Inflammatory macrophage treated with lipopolysaccharide for 1 hour (primary cell): ENCODE measurements around the gene EIF2S3.
"Not testable (repeated sequence)": the region's sequence is repeated elsewhere in the genome, so short reads cannot be mapped to it uniquely, and the experiment has no call there.

Experiments
- DNase-seq, 2 donors: peaks; one replicate each; pipeline ENCODE4 v3.0.0-alpha.2; 2020 to 2022

The EIF2S3 gene

DNA sequence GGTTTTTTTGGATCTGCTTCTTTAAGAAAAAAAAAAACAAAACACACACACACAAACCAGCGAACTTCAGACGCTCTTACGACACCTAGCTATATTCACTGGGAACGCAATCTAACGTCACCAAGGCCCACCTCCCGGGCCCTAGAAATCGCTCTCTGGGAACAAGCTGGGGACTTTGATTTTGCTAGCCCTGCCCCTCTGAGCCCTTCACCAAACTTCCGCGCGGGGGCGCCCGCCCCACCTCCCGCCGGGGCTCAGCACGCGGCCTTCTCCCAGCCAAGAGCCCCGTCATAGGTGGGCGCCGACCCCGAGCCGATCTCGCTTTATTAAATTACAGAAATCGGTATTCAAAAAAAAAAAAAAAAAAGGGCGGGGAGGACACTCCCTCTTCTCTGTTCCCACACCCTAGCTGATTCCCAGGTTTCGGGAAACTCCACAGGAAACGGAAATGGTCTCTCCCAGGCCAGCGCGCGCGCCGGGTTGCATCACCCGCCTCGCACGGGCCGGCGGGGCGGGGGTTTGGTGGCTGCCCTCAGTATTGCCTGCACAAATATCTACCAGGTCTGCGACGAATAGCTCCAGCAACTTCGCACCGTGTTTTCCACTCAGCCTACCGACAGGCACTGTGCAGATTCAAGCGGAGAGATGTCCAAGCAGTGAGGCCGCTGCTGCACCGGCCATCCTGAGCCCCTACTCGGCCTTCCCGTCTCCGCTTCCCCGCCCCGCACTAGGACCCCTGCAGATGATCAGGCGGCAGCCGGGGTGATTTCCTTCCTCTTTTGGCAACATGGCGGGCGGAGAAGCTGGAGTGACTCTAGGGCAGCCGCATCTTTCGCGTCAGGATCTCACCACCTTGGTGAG lies at the start of gene EIF2S3:
Gene EIF2S3, plus strand, starts transcription at position 775 of the 861 bp plus-strand sequence. Its CDS starts 13 bp downstream, at position 788.
- peak; percentile 82 to 87 for DNase-seq

DNA sequence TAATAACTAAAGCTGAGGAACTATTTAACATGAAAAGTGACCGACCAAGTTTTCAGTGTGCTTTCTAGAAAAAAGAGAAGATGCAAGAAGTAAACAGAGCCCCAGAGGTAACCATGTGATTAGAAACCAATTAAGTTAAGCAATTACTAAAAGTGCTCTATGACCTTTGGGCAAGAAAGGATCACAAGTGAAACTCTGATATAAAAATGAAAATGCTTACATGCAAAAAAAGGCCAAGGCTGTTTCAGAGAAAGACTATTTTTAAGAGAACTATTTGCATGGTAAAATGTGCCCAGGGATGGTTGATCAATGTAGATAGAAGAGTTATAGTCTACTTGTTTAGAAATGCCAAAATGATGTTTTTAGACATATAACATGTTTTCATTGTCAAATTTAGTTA lies 49.7 kb upstream of the EIF2S3 start:
- DNase-seq: no peak

DNA sequence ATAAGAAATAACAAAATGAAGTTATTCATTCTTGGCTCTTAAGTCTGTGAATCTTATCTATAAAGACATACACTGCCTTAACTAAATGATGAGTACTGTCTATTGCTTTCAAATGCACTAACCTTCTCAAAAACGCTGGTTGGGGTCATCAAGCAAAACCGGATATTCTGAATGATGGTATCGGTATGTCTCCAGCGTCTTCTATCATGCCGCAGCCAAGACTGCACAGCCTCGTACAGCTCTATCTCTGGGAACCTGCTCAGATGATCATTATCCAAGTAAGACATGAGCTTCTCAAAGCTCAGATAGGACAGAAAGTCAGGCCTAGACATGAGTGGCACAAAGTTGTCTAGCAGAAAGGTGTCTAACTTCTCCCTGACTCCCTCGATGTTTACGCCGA lies 48.9 kb upstream of the EIF2S3 start:
- no peak for DNase-seq

DNA sequence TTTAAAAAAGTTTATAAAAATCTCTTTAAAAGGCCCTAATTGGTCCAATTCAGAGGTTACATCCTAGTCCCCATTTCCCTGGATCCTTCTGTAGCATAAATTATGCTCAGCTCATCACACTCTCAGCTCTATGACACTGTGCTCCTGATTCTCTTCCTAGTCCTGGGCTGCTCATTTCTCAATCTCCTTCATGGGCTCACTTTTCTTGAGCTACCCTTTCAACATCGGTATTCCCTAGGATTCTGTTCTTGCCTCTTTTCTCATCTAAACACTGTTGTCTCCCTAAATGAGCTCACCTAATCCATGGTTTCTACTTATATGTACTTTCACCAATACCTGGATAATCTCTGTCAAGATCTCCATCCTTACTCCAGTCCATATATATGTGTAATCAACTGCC lies 42.5 kb upstream of the EIF2S3 start:
- no peak for DNase-seq

DNA sequence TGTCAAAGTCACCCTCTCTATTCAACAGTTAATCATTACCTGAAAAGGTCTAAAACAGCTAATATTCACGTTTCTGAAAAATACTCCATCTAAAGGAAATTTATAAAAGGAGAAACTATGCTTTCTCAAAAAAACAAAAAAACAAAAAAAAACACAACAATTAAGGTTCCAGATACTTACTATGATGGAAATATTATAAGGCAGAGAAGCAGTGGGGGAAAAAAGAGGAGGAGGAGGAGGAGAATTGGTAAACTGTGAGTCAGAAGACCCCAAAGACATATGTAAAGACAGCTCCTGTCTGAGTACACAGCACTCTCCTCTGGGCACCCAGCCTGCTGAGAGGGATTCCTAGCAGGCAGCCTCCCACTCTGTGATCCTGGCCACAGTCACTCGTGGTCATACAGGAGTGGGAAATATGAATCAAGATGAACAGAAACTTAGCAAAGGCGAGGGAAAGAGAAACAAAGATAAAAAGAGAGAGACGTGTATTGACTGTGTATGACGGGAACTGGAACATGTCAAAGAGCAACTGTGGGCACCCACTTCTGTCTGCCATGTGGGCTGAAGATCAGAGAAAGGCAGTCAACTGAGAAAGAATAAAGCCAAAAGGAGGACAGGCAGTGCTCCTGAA lies 40.3 kb upstream of the EIF2S3 start:
- DNase-seq: no peak

DNA sequence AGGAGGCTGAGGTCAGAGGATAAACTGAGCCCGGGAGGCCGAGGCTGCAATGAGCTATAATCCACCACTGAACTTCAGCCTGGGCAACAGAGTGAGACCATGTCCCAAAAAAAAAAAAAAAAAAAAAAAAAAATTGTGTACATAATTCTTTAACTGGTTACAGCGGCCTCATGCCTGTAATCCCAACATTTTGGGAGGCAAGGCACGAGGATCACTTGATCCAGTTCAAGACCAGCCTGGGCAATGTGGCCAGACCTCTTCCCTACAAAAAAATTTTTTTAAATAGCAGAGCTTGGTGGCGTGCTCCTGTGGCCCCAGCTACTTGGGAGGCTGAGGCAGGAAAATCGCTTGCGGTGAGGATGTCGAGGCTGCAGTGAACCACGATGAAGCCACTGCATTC lies 37.1 kb upstream of the EIF2S3 start:
- no peak for DNase-seq

DNA sequence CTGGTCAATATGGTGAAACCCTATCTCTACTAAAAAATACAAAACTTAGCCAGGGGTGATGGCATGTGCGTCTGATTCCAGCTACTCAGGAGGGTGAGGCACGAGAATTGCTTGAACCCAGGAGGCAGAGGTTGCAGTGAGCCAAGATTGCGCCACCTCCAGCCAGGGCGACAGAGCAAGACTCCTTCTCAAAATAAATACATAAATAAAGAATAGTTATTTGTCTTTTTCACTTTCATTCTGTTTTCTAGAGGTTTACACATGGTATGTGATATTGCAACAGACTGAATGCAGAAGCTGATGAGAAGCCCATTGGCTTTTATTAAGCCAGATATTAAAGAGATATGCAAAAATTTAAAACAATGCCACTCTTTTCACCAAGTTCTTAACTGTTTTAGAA lies 35.9 kb upstream of the EIF2S3 start:
- no peak for DNase-seq

DNA sequence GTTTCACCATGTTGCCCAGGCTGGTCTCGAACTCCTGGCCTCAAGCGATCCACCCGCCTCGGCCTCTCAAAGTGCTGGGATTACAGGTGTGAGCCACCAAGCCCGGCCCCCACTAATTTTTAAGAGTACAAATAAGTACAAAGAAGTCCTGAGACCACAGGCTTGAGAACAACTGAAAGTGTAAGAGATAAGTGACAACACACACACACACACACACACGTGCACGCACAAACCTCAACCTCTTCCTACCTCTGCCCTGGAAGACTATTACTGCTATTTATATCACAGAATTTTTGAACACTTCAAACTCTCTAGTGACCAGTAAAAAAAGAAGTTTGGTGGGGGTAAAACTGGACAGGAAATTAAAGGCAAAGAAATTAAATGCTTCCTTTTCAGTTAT lies 35.3 kb upstream of the EIF2S3 start:
- DNase-seq: no peak

DNA sequence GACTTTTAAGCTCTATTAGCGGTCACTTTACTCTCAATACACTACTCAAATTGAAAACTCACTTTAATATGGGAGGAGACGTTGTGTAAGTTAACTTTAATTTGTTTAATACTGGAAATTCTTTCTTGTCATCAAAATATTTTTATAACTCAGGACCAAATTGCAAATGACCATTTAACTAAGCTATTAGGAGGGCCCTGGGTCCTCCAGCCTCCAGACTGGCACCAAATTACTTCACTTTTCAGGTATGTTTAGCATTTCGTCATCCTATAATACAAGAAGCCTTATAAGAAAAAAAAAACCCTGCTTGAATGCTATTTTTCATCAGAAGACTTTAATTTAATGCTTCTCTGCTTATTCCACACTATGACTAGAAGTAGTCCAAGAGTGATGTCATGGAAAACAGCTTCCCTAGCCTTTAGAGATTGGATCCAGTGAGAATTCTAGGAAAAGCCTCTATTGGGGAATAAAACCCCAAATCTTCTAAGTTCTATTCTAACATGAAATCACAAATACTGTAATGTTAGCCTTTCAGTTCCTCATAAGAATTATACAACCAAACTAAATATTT lies 34.4 kb upstream of the EIF2S3 start:
- DNase-seq: no peak

DNA sequence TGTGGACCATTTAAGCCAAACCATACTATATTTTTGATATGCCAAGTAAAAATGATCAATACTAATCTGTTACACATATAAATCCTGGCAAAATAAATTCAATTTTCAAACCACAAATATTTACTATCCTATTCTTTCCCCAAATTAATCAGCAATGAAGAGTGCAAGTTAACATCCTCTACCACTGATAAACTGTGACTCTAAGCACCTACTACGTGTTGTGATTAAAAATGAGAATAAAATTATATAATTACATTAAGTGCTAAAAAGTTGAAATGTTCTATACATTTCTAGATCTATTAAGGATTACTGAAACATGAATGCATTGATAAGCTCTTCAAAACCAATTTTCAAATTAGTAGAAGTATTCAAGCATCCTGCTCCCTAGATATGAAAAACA lies 31.2 kb upstream of the EIF2S3 start:
- DNase-seq: no peak

DNA sequence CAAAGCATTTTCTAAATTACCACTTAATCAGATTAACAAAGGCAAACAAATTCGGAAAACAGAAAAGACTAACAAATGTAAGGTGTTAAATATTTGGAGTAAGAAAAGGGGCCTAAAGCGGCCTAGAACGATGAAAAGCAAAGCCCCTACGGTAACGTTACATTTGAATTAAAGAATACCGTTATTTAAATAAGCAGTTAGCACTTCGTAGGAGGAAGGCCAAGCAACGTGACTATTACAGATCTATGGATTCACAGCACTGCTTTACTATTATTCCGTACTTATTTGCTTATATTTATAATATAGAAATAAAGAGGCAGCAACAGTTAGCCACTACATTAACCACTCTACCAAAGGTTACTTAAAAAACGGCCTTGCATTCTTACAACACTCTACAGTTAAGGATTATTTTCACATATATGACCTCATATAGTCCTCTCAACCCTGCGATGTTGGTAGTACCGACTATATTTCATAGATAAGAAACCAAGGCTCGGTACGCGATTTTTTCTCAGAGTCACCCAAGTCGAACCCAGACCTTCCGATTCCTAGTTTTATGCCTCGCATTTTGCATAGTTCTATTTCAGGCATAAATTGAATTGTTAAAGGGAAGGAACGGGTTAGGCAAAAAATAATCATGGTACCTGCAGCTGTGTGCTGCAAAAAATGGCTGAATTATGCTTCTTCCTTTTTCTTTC lies 30.6 kb upstream of the EIF2S3 start:
- peak in 1 of 2 donors; percentile 7 for DNase-seq

DNA sequence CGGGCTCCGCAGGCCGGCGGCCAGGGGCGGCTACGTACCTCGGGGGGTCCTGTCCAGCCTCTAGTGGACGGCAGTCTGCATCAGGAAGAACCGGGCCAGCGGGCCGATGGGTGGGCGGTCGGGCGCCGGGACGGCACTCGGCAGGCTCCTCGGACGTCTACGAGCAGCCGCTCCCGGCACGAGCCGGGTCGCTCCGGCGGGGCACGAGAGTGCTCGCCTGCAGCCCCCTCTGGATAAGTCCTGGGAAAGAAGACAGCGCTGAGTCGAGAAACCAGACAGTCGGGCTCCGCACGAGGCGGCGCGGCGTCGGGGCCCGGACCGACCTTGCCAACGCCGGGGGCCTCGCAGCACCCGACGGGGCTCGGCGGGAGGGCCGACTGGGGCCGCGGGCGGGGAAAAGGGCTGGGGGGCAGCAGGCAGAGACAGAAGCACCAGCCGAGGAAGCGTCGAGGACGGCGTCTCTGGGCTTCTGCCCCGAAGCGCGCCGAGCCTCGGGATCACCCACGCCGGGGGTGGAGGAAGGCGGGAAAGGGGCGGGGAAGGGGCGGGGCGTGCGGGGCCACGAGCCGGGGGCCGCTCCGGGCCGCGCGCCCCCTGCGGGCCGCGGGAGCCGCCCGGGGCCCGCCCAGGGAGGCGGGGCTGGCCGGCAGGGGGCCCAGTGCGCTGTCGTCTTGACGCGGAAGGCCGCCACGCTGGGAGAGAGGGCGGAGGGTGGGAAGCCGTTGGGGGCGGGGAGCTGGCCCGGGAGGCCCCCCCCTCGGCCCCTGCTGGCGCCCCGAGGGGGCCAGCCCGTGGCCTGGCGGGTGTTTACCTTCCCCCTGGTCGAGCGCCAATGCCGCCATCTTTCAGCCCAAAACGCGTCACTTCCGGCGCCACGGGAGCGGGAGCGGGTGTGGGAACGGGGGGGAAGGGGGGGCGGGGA lies 29.7 kb upstream of the EIF2S3 start:
- DNase-seq: peak; percentile 73 to 78

DNA sequence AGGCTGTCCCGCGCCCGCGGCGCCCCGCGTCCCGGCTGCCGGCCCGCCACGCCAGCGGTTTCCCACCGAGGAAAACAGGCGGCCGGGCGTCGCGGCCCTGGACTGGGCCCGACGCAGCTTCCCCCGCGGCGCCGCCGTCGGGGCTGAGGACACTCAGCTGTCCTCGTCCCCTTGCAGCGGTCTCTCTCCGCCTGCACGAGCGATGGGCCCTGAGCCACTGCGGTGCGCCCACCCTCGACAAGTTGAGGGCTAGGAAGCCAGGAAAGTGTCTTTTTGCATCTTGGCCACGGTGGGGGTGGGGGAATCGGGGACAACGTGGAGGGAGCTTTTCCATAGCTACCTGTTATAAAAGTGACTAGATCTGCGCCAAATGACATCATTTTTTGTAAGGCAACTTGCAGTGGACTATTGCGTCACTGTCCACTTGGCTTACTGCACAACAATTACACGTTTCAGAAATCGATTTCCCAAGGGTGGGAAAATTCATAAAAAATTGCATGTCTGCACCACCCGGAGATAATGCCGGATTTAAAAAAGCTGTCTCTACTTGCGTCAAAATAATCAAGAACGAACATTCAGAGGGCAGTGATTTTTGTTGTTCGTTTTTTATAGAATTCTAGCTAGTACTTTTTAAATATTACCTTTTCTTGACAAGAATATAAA lies 28.9 kb upstream of the EIF2S3 start:
- peak; percentile 48 to 59 for DNase-seq

DNA sequence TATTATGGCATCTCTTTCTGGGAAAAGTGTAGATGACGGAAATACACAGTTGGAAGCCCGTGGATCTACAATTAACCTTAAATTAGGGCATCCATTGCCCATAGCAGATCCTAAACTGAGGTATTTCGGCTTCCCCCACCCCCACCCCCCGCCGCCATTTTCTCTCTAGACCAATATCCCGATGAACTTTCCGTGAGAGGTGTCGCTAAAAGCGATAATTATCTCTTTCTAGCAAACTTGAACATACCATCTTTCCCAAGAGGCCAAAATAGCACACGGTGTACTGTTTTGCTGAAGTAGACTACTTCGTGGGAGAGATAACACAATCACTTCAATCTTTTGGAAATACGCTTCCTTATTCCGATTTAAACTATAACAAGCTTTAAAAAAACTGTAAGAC lies 28.3 kb upstream of the EIF2S3 start:
- peak in 1 of 2 donors; percentile 10 for DNase-seq

DNA sequence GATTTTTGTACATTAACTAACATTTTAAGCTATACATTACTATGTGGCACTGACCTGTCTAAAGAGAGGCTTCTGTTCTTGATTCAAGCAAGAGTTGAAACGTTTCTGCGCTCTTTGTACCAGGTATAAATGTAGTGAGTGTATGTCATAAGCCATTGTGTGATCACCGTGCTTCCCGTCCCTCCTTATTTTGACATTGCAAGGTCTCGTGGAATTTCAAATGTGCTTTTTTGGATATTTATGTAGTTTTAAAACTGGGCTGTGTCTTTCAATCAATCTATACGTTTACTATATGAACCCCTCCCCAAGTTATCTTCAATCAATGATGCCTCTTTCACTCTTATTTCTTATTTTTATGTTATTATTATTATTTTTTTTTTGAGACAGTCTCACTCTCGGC lies 27.7 kb upstream of the EIF2S3 start, which contains the start of gene KLHL15:
Gene KLHL15, minus strand, starts transcription at position 101 of the 400 bp plus-strand sequence. CDS start 20,493 bp downstream, outside the sequence.
- no peak for DNase-seq

DNA sequence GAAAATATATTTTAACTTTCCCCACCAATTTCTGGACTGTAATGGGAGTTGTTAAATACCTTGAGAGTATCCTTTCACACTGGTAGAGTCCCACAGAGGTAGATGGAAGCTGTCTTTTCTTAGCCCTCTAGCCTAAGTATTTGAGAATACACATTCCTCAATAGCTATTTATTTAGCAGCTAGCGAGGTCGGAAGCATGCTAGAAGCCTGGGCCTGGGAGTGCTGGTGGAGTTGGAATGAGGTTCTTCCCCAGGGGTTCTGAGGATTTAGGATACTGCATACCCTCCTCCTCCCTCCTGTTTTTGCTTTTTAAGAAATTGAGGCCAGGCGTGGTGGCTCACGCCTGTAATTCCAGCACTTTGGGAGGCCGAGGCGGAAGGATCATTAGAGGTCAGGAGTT lies 26.8 kb upstream of the EIF2S3 start:
- DNase-seq: no peak

DNA sequence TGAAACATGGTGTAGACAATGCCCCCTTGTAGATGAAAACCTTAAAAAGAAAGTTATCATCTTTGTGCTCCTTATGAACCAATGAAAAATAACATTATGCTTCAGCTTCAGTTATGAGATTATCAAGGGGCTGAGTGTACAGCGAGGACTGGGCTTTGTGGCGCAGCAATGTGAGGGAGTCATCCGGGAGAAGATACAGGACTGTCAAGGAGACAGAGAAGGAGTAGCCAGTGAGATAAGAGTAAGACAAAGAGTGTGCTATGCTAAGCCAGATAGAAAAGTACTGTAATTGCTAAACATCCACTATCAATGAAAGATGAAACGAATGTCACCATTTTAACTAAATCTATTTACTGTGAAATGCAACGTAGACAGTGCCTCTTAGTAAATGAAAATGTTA lies 24.2 kb upstream of the EIF2S3 start:
- no peak for DNase-seq

DNA sequence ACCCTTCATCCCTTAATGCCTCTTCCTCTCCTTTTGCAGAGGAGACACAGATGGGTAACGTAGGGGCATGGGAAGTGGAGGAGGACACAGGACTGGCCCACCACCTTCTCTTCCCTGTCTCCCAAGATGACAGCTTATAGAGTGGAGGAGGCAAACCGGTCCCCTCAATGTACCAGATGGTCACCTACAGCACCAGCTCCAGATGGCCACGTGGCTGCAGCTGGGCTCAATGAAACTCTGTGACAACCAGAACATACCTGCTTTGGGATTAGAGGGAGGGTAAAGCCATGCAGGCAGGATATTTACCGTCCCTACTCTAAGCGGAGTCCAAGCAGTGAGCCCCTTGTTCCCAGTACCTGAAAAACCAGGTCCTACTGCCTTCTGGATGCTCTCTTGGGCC lies 20.3 kb upstream of the EIF2S3 start:
- no peak for DNase-seq

DNA sequence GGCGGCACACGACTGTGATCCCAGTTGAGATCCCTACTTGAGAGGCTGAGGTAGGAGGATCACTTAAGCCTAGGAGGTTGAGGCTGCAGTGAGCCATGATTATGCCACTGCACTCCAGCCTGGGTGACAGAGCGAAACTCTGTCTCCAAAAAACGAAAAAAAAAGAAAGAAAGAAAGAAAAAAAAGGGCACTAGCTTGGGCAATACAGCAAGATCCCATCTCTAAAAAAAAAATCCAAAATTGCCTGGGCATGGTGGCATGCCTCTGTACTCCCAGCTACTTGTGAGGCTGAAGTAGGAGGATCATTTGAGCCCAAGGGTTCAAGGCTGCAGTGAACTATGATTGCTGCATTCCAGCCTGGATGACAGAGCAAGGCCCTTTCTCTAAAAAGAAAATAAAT lies 17.0 kb upstream of the EIF2S3 start:
- no peak for DNase-seq

DNA sequence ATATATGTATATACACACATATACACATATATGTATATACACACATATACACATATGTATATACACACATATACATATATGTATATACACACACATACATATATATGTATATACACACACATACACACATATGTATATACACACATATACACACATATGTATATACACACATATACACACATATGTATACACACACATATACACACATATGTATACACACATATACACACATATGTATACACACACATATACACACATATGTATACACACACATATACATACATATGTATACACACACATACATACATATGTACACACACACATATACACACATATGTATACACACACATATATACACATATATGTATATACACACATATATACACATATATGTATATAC lies 8.7 kb upstream of the EIF2S3 start:
- not testable (repeated sequence) for DNase-seq

DNA sequence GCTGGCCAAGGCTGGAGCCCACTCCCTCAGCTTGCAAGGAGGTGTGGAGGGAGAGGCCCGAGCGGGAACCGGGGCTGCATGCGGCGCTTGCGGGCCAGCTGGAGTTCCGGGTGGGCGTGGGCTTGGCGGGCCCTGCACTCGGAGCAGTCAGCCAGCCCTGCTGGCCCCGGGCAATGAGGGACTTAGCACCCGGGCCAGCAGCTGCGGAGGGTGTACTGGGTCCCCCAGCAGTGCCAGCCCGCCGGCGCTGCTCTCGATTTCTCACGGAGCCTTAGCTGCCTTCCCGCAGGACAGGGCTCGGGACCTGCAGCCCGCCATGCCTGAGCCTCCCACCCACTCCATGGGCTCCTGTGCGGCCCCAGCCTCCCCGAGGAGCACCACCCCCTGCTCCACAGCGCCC lies 5.1 kb upstream of the EIF2S3 start:
- DNase-seq: not testable (repeated sequence)
